EH (cell line): ENCODE measurements around the gene NELL1.

Source experiments
- DNase-seq: peaks from one replicate; pipeline ENCODE4 v3.0.0-alpha.2; 2015; ENCODE audit warnings: low read depth

NELL1 gene

DNA sequence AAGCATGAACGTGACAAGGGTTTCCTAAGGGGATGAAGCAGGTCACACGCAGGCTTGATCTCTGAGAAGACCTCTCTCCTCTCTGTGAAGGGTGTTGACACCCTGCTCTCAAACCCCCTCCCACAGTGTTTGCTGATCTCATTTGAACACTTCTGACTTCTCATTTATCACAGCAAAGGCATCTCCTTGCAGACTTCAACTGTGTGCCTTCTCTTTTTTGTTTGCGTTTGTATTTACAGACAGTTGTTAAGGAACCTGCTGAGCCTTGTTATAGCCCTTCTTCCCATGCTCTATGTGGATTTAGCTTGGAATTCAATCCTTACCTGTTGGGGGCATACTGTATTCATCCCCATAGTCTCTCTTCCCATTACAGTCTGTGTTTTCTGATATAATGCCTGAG lies 206.5 kb downstream of the NELL1 start:
- DNase-seq = no peak

DNA sequence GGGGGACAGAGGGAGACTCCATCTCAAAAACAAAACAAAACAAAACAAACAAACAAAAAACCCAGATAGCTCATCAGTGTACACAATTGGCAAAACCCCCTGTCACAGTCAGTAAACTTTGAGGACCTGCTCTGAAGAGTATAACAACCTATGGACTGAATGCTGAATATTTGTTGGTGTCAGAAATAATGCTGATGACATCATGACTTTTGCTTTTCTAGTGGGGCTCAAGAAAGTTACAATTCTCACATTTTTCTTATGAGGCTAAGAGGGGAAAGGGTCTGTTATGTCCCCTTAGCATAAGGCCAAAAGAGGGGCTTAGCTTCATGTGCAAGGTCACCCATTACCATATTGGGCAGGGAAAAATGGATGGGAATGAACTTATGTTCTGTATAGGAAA lies 207.4 kb downstream of the NELL1 start:
- no peak for DNase-seq

DNA sequence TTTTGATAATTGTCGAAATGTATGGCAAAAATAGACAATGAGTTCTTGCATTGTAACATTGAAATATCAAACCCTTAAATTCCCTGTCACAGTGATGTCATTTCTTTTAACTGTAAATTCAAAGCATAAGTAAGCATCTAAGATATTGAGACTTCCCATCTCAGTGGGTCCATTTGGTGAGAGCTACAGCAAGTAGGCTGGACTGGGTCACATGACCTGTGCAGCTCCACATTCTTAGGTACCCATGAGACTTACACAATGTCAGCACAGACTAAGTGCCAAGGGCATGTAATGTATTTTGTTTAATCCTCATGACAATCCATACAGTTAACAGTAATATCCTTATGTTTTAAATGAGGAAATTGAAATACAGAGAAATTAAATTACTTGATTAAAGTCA lies 210.7 kb downstream of the NELL1 start:
- no peak for DNase-seq

DNA sequence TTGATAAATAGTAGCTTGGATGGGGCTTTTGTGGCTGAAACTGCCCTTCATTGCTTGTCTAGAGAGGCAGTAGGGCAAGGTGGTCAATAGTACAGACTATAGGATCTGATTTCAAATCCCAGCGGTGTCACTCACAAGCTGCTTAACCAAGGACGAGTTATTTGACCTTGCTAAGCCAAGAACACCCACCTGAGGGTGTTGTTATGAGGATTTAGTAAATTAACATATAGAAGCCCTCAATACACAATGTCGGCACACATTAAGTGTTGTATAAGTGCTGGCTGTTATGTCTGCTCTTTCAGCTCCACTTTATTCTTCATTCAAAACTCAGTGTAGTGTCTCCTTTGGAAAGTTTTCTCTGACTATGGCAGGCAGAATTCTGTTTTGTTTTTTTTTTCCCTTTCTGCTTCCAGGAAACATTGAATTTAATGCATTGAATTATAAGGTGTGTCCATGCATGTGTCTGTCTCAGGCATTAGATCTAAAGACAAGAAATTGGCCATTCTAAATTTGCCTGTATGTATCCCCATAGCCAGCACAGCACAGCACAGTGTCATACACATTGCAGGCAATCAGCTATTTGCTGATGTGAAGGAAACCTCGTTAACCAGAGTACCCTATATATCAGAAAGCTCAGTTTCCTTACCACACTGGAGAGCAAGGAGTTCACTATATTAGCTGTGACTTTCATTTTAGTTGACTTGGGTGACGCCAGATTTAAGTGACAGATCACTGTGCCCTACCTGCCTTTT lies 212.1 kb downstream of the NELL1 start:
- DNase-seq = no peak

DNA sequence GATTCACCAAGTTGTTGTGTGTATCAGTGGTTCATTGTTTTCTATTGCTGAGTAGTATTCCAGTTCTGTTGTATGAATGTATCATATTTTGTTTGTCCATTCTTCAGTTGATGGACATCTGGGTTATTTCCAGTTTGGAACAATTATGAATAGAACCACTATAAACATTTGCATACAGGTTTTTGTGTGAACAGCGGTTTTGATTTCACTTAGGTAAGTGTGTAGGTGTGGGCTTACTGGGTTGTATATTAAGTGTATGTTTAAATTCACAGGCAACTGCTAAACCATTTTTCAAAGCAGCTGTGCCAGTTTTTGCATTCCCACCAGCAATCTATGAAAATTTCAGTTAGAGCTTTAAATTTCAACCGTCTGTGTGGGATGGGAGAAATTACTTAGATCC lies 217.8 kb downstream of the NELL1 start:
- no peak for DNase-seq

DNA sequence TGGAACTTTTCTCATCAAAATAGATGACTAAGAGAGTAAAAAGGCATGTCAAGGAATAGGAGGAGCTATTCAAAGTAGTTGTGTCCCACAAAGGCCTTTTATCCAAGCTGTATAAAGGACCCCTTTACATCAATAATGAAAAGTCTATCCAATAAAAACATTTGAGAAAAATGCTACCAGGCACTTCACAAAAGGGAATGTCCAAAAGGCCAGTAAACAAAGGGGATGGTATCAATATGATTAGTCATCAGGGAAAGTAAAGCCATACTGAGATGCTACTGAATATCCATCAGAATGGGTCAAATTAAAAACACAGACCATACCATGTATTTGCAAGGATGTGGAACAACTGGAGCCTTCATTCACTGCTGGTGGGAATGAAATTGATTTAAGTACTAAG lies 224.9 kb downstream of the NELL1 start:
- no peak for DNase-seq

DNA sequence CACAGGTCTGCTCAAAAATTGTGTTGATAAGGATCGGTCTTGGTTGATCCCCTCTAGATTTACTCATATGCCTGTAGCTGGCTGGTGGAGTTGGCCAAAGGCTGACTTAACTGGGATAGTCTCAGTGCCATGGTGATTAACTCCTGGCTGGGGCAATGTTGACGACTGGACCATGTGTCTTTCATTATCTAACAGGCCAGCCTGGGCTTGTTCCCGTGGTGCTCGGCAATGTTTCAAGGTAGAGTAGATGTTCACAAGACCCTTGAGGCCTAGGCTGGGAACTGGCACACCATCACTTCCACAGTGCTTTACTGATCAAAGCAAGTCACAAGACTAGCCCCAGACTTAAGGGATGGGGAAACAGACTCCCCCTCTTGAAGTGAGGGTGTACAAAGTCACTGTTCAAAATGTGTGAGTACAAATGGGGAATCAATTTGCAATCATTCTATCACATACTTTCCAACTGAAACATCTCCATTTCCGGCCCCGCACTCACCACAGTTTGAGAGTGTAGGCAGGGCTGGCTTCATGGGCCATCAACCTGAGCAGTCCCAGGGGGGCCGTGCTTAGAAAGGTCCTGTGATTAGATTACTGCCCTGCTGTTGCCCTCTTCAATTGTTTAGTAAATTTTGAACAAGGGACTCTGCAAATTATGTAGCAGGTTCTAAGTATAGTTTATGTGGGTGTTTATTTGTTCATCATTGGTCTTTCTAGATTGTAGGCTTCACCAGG lies 240.8 kb downstream of the NELL1 start:
- no peak for DNase-seq

DNA sequence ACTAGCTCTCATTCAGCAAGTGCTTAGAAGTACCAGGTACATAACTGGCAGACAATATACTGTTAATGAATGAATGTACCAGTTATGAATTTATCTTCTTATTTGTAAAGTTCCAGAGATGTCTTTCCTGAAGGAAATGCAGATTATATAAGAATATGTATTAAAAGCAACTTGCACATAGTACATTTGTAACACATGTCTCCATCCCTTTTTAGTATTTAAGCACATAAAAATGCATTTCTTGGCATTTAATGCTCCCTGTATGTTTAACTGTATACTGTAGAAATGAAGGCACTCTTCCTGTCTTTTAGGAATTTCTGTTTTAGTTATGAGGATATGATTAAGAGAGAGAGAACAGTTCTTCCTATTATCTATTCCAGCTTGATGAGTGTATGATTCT lies 241.3 kb downstream of the NELL1 start:
- no peak for DNase-seq

DNA sequence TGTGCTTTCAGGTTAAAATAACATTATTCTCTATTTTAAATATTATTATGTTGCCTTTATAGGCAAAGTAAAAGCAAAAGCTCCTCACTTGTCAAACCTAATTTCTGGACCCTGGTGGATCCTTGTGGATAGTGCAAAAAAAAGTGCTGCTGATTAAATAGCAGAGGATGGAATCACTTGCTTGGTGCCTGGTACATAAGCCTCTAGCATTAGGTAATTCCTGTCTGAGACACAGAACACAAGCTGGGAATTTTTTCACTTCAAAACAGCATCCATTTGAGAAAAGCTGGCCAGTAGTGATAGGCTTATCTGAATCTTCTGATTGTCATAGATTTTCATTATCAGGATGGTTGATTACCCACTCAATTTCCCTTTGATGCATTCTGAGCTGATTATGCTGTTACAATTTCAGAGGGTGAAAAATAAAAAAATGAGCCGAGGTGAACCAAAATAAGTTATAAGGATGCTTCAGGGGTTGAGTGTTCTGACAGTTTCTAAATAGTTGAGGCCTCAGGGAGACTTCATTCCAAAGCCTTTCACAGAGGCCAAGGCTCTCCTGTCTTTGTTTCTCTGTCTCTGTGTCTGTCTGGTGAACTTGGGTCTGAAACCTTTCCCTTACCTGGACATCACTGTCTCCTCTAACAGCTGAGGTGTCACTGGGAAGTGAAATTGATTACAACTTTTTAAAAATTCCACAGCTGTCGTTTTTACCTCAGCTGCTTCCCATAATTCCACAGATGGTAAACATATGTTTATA lies 242.9 kb downstream of the NELL1 start:
- no peak for DNase-seq

DNA sequence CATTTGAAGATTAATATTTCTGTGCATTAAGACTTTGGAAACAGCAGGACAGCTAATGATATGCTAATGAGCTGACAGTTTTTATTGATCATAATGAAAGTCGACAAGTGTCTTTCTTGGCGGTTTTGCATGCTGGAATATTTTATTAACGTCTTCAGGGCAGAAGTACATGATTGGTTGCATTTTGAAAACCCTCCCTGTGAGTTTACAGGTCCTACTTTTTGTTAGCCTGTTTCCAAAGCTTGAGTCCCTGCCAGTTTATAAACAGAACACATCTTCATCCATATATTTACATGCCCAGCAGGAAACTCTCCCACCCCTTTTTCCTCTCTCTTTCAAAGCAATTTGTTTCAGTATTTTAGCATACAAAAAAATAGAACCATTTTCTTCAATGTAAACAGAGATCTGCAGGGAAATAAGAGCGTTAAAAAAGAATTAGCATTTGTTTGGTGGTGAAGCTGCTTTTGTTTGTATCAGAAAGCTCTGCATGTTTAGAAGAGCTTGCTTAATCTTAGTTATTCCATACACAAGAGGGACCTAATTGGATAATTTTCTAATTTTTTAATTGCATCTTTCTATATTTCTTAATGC lies 243.6 kb downstream of the NELL1 start:
- DNase-seq = no peak

DNA sequence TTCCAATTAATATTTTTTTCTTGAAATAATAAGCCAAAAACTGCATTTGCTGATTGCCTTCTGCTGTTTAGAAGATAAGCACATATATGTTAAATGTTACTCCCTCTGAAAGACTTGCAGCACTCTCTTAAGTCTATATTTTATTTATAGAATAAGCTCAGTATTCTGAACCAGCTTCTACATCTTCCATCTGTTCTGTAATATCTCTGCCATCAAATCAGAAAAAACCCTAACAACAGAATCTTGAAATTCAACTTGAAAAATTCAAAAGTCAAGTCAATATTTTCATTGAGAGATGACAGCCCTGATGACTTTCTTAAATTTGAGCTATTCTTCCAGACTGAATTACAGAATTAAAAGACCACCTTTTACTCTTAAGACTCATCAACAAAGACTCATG lies 247.9 kb downstream of the NELL1 start:
- DNase-seq = no peak

DNA sequence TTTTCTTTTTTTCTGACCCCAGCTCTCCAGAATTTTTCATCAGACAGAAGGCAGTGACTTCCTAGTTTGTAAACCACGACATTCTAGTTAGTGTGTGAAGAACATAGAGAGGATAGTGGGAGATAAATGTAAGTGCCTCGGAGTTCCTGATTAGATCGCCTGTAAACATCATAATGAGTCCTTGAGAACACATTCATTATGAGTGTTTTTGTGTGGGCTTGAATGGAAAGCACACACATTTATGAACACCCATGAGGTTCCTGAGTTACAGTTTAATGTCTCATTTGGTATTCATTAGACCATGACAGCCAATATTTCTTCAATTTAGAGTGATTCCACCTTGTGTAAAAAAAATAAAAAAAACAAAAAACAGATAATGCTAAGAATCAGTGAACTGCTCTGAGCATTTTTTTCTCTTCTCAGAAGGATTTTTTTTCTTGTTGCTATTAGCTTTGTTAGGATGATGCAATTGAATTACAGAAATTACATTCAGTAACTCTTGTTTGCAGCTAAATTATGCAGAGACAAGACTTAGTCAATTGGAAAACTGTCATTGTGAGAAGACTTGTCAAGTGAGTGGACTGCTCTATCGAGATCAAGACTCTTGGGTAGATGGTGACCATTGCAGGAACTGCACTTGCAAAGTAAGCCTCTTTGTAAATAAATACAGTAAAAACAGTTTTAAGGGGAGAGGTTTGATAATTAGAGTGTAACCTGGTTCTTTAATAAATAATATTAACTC lies 257.6 kb downstream of the NELL1 start:
- DNase-seq = no peak

DNA sequence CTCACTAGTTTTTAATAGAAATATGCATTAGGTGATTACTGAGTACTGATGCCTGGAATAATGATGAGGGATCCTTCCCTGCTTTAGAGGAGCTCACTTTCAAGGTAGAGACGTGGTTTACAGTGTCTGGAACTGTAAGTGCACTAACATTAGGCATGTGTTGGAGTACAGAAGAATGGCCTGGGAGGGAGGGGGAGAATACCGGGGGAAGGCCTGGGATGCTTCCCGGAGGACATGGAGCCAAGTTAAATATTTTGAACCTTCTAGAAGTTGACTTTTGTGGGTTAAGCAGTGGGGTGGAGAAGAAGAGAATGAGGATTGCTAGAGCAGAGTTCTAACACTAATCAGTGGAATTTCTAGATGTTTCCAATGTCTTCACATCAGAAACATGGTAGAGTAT lies 261.6 kb downstream of the NELL1 start:
- DNase-seq = no peak

DNA sequence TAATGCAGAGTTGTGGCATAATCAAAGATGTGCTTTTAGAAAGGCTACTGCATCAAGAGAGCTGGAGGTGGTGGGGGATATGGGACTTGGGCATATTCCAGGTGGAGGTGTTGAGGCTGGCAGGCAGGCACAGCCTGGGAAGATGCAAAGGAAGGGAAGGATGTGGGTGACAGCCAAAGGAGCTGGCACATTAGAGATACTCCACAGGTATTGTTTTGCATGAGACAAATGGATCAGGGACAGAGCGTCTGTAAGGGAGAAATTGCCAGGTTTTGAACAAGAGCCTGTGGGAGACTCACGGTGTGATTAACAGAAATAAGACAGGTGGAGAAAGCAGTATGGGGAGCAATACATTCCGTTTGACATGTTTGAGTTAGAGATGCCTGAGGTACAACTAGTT lies 263.7 kb downstream of the NELL1 start:
- DNase-seq = no peak

DNA sequence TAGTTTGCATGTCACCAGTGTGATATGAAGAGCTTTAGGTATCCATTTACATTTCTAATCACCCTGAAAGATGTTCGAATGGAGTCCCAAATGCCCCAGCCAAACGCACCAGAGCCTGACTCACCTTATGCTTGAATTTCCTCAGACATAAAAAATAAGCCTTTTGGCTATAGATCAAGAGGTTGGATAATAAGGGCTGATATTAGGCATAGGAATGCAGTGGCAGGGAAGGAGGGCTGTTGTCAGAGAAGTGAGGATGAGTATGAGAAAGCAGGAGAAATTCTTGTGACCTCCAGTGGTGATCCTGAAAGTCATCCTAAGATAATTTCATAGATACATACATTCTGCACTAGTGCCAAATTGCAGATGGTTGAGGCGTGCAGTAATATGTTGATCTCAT lies 264.6 kb downstream of the NELL1 start:
- no peak for DNase-seq

DNA sequence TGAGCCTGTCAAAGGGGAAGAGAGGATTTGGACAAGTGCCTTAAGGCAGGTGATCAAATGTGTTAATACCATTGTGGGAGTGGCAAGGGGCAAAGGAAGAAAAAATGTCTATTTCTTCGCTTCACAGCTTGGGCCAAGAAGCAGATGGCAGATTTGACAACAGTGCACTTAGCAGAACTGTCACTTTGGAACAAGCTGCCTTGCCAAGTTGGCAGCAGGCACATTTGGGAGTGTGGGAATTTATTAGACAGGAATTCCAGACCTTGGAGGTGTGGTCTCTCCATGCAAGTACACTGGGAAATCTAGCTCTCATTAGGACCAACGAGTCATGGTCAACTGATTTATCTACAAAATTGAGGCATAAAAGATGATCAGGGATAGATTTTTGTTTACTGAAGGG lies 265.1 kb downstream of the NELL1 start:
- no peak for DNase-seq

DNA sequence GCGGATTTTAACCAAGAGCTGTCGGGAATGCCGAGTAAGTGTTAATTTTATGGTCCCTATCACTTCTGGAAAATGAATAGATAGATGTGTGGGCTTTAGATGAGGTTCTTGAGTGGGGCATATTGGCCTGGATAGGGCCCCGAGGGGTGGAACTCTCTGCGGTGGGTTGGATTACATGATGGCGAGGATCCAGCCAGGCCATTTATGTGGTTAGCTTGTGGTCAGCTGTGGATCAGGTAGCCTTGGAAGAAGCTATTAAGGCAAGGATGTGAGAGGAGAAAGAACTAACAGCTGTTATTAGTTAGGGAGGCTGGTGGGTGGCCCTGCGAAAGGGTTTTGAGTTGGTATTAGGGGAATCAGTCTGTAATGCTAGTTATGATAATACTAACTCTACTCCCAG lies 268.4 kb downstream of the NELL1 start:
- no peak for DNase-seq

DNA sequence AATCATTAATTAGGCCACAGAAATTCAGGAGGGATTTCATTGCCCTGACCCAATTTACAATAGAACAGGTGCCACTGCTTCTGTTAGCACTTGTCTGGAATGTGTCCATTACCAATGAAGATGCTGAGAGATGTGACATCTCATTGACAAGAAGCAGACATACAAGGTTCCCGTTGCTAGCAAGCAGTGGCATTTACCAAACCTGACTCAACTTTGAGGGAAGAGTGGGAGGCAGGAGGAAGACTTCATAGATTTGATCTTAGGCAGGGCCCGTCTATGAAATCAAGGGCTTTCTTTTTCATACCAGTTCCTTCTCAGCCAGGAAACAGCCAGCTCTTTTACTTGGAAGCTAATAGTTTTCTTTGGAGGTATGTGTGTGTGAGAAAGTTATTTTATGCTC lies 280.2 kb downstream of the NELL1 start:
- no peak for DNase-seq

DNA sequence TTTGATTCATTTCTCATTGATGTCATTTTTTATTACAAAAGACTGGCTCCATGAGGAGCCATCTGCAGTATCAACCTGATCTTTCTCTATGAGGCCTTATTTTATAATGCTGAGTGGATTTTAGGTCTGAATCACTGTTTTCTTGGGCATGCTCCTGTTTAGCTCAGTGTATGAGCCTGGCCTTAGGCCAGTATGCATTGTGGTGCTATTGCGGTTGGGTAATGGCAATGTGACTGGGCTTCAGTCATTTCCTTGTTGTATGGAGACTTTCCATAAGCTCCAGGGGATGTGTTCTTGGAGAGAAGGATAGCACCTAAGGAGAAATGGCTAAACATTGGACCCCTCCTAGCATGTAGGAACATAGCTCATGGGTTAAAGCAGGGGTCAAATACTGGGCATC lies 293.2 kb downstream of the NELL1 start:
- DNase-seq = no peak

DNA sequence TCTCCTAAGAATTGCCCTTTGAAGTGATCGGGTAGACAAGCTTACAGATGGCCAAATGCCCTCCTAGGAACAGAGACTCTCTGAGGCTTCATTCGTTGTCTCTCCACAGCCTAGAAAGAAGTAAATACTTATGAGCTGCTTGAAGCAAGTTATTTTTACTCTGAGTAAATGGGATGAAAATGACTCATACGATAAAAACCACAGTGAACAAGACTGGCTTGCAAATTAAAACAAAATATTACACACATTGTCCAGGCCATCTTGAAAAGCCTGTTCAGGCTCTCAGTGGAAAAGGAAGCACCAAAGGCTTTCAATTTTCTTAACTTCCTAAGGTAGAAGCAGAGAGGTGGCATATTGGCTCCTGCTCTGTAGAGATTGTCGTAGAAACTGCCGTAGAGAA lies 294.2 kb downstream of the NELL1 start:
- no peak for DNase-seq

DNA sequence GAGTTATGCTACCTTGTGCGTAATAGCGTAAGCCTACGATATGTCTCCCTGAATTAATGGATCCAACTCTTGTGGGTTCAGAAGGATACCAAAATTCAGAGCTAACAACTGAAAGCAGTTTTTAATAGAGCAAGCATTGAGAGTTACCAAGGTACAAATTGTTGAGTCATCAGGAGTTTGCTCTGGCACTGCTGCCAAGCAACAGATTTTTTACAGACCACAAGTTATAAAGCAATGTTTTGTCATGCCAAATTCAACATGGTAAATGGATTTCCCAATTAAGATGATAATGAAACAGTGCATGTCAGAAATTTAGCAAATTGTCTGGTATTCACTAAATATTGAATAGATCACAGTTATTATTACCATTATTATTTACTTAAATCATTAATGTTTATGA lies 295.6 kb downstream of the NELL1 start:
- DNase-seq = no peak

DNA sequence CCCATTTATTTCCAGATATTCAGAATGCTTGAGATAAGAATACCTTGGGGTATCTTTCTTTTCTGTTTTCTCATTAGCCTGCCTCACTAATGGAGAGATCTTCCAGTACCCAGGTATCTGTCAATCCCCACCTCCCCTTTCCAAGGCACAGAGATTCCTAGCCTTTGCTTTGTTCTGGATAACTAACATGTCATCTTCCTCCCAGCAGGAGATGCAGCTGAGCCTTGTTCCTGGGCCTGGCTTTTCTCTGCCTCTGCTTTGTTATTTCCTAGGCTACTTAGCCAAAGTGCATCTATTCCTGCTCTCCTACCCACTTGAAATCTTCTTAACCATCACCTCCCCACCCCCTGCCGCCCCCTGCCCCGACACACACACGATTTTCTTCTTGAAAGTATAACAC lies 297.1 kb downstream of the NELL1 start:
- no peak for DNase-seq
